Kidney (tissue), 14 donors: ENCODE results near the gene NUMB. TPM values are rescaled to one million over a fixed set of nuclear protein-coding genes. Genes with fewer than 3 reads are reported as not detected.

Experiments used
- DNase-seq, 5 donors: peaks; one replicate each; pipeline ENCODE4 v3.0.0-alpha.2; 2013 to 2020
- FAIRE-seq: peaks from 2 replicates; lab custom pipeline; 2012; peaks lifted over from hg19 to GRCh38; lab: Jason Lieb, UNC
- H3K27ac ChIP-seq, 2 donors: one replicate each; pipeline ENCODE4 v1.7.0; 2013; ENCODE audit warnings: low read depth in 2 of 2, low read length in 2 of 2, inconsistent platforms in 1 of 2
- H3K27me3 ChIP-seq: one replicate; pipeline ENCODE4 v1.7.1; 2013; ENCODE audit warnings: low read length, inconsistent platforms; ENCODE audit not compliant: control insufficient read depth, insufficient read depth
- H3K36me3 ChIP-seq, 3 donors: one replicate each; pipeline versions ENCODE4 v1.7.0 to v1.7.1; 2013; ENCODE audit warnings: low read length in 3 of 3, control low read depth in 1 of 3, inconsistent platforms in 1 of 3; ENCODE audit not compliant: insufficient read depth in 3 of 3, control insufficient read depth in 2 of 3
- H3K4me1 ChIP-seq, 3 donors: one replicate each; pipeline versions ENCODE4 v1.7.0 to v1.7.1; 2013; ENCODE audit warnings: low read length in 3 of 3, inconsistent platforms in 1 of 3, low read depth in 1 of 3; ENCODE audit not compliant: control insufficient read depth in 2 of 3, insufficient read depth in 2 of 3
- H3K4me3 ChIP-seq, 3 donors: one replicate each; pipeline versions ENCODE4 v1.7.0 to v1.8.1; 2013; ENCODE audit warnings: low read length in 3 of 3, control low read depth in 1 of 3, inconsistent platforms in 1 of 3
- H3K9ac ChIP-seq, 3 donors: one replicate each; pipeline versions ENCODE4 v1.7.0 to v1.7.1; 2013; ENCODE audit warnings: low read length in 3 of 3, control low read depth in 1 of 3, inconsistent platforms in 1 of 3
- H3K9me3 ChIP-seq, 3 donors: one replicate each; pipeline versions ENCODE4 v1.7.0 to v1.7.1; 2013; ENCODE audit warnings: low read length in 3 of 3, control low read depth in 1 of 3, inconsistent platforms in 1 of 3; ENCODE audit not compliant: control insufficient read depth in 2 of 3, insufficient read depth in 1 of 3
- intact Hi-C: fragments of 100-400 bp; cut with DNase I; formaldehyde crosslinking; loops from one replicate; pipeline ENCODE4 v1.11.1; 2022
- polyA plus RNA-seq: library from polyadenylated mRNA; stranded (reverse); fragments of 350-450 nt; fragmentation: Illumina TruSeq; extraction: RNeasy Lipid Tissue Mini Kit (QIAGEN cat#74804); gene quantifications from one replicate; pipeline ENCODE4 v1.2.3, GENCODE V29; 2014; ENCODE audit warnings: low read depth, low replicate concordance; ENCODE audit not compliant: insufficient read depth
- total RNA-seq: library from RNA; stranded (reverse); fragmentation: NEBNext Ultra II Directional; extraction: Animal tissue kit (Norgen Biotek cat#: 25700); gene quantifications from one replicate; pipeline ENCODE4 v1.2.1, GENCODE V29; 2021
- TF ChIP-seq, protein P1 (sequence below): IDR thresholded peaks from 3 replicates; pipeline ENCODE4 v1.5.1; 2012; ENCODE audit warnings: mild to moderate bottlenecking, moderate library complexity, borderline replicate concordance; ENCODE audit not compliant: insufficient read depth; ENCODE audit errors: extremely low read depth
- donor health status: control.
- donor health status: control.
- donor health status: control.
- donor health status: control.
- donor health status: control.
- donor health status: DM: yes; HTN: yes; CAD: no.
- donor health status: Normal renal cell carcinoma (clear cell type).

NUMB gene
- total and polyA plus RNA-seq, 2 donors from 2014 or later = 42.4 to 104 TPM

GRCh38 chr14:73290279-73290678, 168.1 kb downstream of the NUMB start:
- TF ChIP-seq, protein P1, sequence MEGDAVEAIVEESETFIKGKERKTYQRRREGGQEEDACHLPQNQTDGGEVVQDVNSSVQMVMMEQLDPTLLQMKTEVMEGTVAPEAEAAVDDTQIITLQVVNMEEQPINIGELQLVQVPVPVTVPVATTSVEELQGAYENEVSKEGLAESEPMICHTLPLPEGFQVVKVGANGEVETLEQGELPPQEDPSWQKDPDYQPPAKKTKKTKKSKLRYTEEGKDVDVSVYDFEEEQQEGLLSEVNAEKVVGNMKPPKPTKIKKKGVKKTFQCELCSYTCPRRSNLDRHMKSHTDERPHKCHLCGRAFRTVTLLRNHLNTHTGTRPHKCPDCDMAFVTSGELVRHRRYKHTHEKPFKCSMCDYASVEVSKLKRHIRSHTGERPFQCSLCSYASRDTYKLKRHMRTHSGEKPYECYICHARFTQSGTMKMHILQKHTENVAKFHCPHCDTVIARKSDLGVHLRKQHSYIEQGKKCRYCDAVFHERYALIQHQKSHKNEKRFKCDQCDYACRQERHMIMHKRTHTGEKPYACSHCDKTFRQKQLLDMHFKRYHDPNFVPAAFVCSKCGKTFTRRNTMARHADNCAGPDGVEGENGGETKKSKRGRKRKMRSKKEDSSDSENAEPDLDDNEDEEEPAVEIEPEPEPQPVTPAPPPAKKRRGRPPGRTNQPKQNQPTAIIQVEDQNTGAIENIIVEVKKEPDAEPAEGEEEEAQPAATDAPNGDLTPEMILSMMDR = no peak
- Histone ChIP-seq H3K27me3 (no peaks in the 10 kb centered on the region), H3K36me3 (peaks cover 2 to 25% (median 5%) of the 10 kb centered on the region in 3 donors), H3K9me3 (no peaks in the 10 kb centered on the region), H3K27ac (no peak overlapping the region), H3K4me3 (no peak overlapping the region), H3K9ac (no peak overlapping the region), H3K4me1 (no peaks in the 10 kb centered on the region)
- intact Hi-C loops = no loop called here
- no peak for DNase-seq
- no peak for FAIRE-seq

- intact Hi-C loops = no loop called here
- no peaks in the 10 kb centered on the region for H3K9me3 ChIP-seq
- H3K27me3 ChIP-seq = no peaks in the 10 kb centered on the region
- no peak overlapping the region for H3K9ac ChIP-seq
- no peaks in the 10 kb centered on the region for H3K4me1 ChIP-seq
- H3K27ac ChIP-seq = no peak overlapping the region
- no peak overlapping the region for H3K4me3 ChIP-seq
- DNase-seq (no peak), FAIRE-seq (no peak)
- H3K36me3 ChIP-seq = peaks cover 2 to 29% (median 9%) of the 10 kb centered on the region in 3 donors
- TF ChIP-seq, protein P1 = no peak
Observed at GRCh38 chr14:73289729-73290128, 168.6 kb downstream of the NUMB start.

DNA sequence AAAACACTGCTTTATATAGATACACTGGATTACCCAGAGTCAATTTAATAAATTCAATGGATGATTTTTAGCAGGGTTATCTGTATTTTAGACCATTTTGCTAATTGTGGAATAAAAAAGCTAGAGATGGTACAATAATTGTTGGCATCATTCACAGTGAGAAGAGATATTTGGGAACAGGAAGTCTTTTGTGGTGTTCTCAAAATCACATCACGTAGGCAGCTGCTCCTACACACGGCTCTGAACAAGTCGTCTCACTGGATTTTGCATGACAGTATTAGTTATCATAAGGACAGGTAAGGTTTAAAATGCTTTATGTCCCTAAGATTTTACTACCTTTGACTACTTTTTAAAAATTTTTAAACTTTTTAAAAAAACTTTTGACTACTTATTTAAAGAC, 169.0 kb downstream of the NUMB start:
- DNase-seq = no peak
- intact Hi-C loops = no loop called here
- H3K4me3 ChIP-seq = no peak overlapping the region
- TF ChIP-seq, protein P1 = no peak
- no peaks in the 10 kb centered on the region for H3K9me3 ChIP-seq
- H3K4me1 ChIP-seq = no peaks in the 10 kb centered on the region
- H3K27ac ChIP-seq = no peak overlapping the region
- peaks cover 2 to 29% (median 9%) of the 10 kb centered on the region in 3 donors for H3K36me3 ChIP-seq
- no peak for FAIRE-seq
- no peaks in the 10 kb centered on the region for H3K27me3 ChIP-seq
- H3K9ac ChIP-seq = no peak overlapping the region

- intact Hi-C loops = no loop called here
- TF ChIP-seq, protein P1 = no peak
- Histone ChIP-seq H3K36me3 (peaks cover 0 to 31% (median 19%) of the 10 kb centered on the region in 3 donors), H3K9ac (no peak overlapping the region), H3K27ac (no peak overlapping the region), H3K27me3 (no peaks in the 10 kb centered on the region), H3K4me1 (no peaks in the 10 kb centered on the region), H3K4me3 (no peak overlapping the region), H3K9me3 (no peaks in the 10 kb centered on the region)
- DNase-seq = no peak
- no peak for FAIRE-seq
Observed at GRCh38 chr14:73287071-73287470, 171.3 kb downstream of the NUMB start.
